Measurements from ENCODE around the gene HLA-B.
"Not testable (repeated sequence)": the region's sequence is repeated elsewhere in the genome, so short reads cannot be mapped to it uniquely, and the experiment has no call there.

The HLA-B gene

GRCh38 chr6:31356946-31357466, at the start of gene HLA-B:
Gene HLA-B, minus strand, starts transcription at chr6:31357179. Its CDS starts 21 bp downstream, at chr6:31357158.
- H3K36me3 ChIP-seq (replicated peaks; ENCODE audit: low read depth, low read length): peaks cover 29% of the 10 kb centered on the region
- H2AFZ ChIP-seq (ENCODE audit: low read depth, low read length): peak within 1 kb of the TSS; percentile 58; the same call in 1 of the 2 replicates
- H3K9ac ChIP-seq (ENCODE audit: low read length): peak within 1 kb of the TSS; percentile 99
- no peaks in the 10 kb centered on the region for H3K27me3 ChIP-seq (ENCODE audit: low read depth, low read length)
- TF ChIP-seq EZH2phosphoT487 (IDR thresholded peaks at IDR 0.05; ENCODE audit: low read depth): no peak
- no peak for TF ChIP-seq CTCF (IDR thresholded peaks at IDR 0.05; ENCODE audit: low read depth, low read length)
- H3K9me3 ChIP-seq (ENCODE audit: insufficient read depth, low read length): no peaks in the 10 kb centered on the region
- H3K4me3 ChIP-seq (ENCODE audit: low read length): peak within 1 kb of the TSS; percentile 90
- H3K27ac ChIP-seq (ENCODE audit: low read length): peak within 1 kb of the TSS; percentile 77
- H3K4me1 ChIP-seq (ENCODE audit: low read length): peaks cover 30% of the 10 kb centered on the region
- H3K79me2 ChIP-seq (ENCODE audit: low read length): peaks cover 26% of the 10 kb centered on the region
- peaks cover 38% of the 10 kb centered on the region for H4K20me1 ChIP-seq (ENCODE audit: insufficient read depth, low read length)
- H3K4me2 ChIP-seq (ENCODE audit: low read length): peak within 1 kb of the TSS; percentile 99

DNA sequence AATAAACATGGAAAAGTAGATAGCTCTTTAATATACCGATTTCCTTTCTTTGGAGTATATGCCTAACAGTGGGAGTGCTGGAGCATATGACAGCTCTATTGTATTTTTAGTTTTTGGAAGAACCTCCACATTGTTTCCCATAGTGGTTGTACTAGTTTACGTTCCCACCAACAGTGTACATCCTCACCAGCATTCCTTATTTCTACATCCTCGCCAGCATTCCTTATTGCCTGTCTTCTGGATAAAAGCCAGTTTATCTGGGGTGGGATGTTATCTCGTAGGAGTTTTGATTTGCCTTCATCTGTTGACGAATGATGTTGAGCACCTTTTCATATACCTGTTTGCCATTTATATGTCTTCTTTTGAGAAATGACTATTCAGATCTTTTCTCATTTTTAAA, 49.0 kb upstream of the HLA-B start:
- TF ChIP-seq EZH2phosphoT487 (IDR thresholded peaks at IDR 0.05; ENCODE audit: low read depth) (no peak), CTCF (IDR thresholded peaks at IDR 0.05; ENCODE audit: low read depth, low read length) (no peak)
- H3K36me3 ChIP-seq (replicated peaks; ENCODE audit: low read depth, low read length): no peaks in the 10 kb centered on the region
- H3K9me3 ChIP-seq (ENCODE audit: insufficient read depth, low read length): no peaks in the 10 kb centered on the region
- H3K4me3 ChIP-seq (ENCODE audit: low read length): no peak overlapping the region
- H3K79me2 ChIP-seq (ENCODE audit: low read length): no peaks in the 10 kb centered on the region
- H2AFZ ChIP-seq (ENCODE audit: low read depth, low read length): no peak overlapping the region
- no peak overlapping the region for H3K4me2 ChIP-seq (ENCODE audit: low read length)
- H3K27ac ChIP-seq (ENCODE audit: low read length): no peak overlapping the region
- H4K20me1 ChIP-seq (ENCODE audit: insufficient read depth, low read length): no peaks in the 10 kb centered on the region
- H3K27me3 ChIP-seq (ENCODE audit: low read depth, low read length): peaks cover 14% of the 10 kb centered on the region; the same call in 1 of the 2 replicates
- no peaks in the 10 kb centered on the region for H3K4me1 ChIP-seq (ENCODE audit: low read length)
- H3K9ac ChIP-seq (ENCODE audit: low read length): no peak overlapping the region

DNA sequence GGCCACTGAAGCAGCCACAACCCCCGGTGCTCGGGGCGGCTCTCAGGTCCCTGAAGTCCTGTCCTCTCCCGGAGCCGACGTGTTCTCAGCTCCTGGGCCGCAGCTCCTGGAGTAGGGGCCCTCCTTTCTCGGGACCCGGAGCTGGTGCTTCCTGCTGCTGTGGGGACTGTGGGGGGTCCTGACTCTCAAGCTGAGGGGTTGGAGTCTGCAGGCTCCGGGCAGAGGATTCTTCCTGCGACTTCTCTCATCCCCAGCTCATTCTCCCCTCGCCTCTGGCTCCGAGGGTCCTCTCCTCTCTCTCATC, 47.0 kb upstream of the HLA-B start:
- H3K4me1 ChIP-seq (ENCODE audit: low read length); H2AFZ ChIP-seq (ENCODE audit: low read depth, low read length); H3K79me2 ChIP-seq (ENCODE audit: low read length); H3K36me3 ChIP-seq (replicated peaks; ENCODE audit: low read depth, low read length); H3K9ac ChIP-seq (ENCODE audit: low read length); H3K27ac ChIP-seq (ENCODE audit: low read length); H3K9me3 ChIP-seq (ENCODE audit: insufficient read depth, low read length); H4K20me1 ChIP-seq (ENCODE audit: insufficient read depth, low read length): not testable (repeated sequence)
- H3K4me3 ChIP-seq (ENCODE audit: low read length): peak overlapping the region; percentile 55; the same call in 1 of the 2 replicates
- peaks cover 14% of the 10 kb centered on the region; the same call in 1 of the 2 replicates for H3K27me3 ChIP-seq (ENCODE audit: low read depth, low read length)
- H3K4me2 ChIP-seq (ENCODE audit: low read length): peak overlapping the region; percentile 53; the same call in 1 of the 2 replicates

GRCh38 chr6:31403283-31404060, 46.5 kb upstream of the HLA-B start, which contains the start of gene MICA:
Gene MICA, plus strand, starts transcription at chr6:31403595. Its CDS starts 38 bp downstream, at chr6:31403633.
- Histone ChIP-seq H4K20me1 (ENCODE audit: insufficient read depth, low read length) (no peaks in the 10 kb centered on the region), H3K27me3 (ENCODE audit: low read depth, low read length) (peaks cover 14% of the 10 kb centered on the region; the same call in 1 of the 2 replicates), H2AFZ (ENCODE audit: low read depth, low read length) (no peak within 1 kb of the TSS), H3K4me3 (ENCODE audit: low read length) (peak within 1 kb of the TSS; percentile 55), H3K27ac (ENCODE audit: low read length) (no peak within 1 kb of the TSS), H3K9ac (ENCODE audit: low read length) (no peak within 1 kb of the TSS), H3K4me2 (ENCODE audit: low read length) (peak within 1 kb of the TSS; percentile 53), H3K4me1 (ENCODE audit: low read length) (no peaks in the 10 kb centered on the region), H3K9me3 (ENCODE audit: insufficient read depth, low read length) (no peaks in the 10 kb centered on the region), H3K79me2 (ENCODE audit: low read length) (no peaks in the 10 kb centered on the region), H3K36me3 (replicated peaks; ENCODE audit: low read depth, low read length) (no peaks in the 10 kb centered on the region)
- no peak for TF ChIP-seq EZH2phosphoT487 (IDR thresholded peaks at IDR 0.05; ENCODE audit: low read depth)

All from OCI-LY3 (cell line).